Stimulated activated CD4-positive, alpha-beta T cell treated with anti-CD3 and anti-CD28 coated beads, TNF-alpha, amount 100 ng/mL, for 48 hours (primary cell): Measurements from ENCODE around the gene BAG5.

ENCODE experiments used
- DNase-seq, 3 donors: peaks; one replicate each; pipeline ENCODE4 v3.0.0-alpha.2; 2020; ENCODE audit warnings: low read depth in 3 of 3

BAG5 gene

GRCh38 chr14:103563844-103564505 lies 1.5 kb upstream of the BAG5 start:
- no peak for DNase-seq

DNA sequence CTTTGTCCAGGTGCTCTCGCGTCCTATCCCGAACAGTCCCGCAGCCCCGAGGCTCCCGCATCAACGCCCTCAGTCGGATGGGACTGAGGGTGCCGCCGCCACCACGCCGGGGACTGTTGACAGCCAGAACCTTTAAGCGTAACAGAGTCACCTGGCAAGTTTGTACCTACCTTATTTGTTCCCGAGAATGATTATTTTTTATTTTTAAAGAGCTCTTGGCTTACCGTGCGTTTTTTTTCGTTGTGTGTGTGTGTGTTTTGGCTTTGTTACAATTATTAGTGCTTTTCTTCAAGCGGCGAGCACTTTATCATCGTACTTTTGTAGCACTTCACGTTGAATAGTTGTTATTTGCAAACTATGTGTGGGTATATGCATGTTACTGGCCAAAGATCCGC lies 766 bp upstream of the BAG5 start:
- DNase-seq = no peak

GRCh38 chr14:103562179-103562428 lies 353 bp downstream of the BAG5 start:
- DNase-seq = no peak

GRCh38 chr14:103561381-103562178 lies 877 bp downstream of the BAG5 start:
- peak in 2 of 3 donors; percentile 22 to 38 for DNase-seq

DNA sequence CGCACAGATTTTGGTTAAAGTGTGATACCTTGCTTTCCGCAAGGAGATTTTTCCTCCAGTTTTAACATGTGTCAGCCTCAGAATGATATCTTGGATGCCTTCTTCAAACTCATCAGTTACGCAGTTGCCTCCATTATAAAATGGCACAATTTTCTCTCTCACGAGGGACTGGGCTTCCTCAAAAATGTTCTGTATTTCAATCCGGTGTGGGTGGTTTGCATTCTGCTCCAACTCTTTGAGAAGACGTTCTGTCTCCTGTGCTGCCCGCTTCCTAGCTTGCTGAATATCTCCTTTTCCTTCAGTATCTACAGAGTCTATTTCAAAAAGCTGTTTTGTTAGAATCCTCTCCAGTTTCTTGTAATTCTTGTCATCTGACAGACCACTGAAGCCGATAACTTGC lies 1.8 kb downstream of the BAG5 start:
- no peak for DNase-seq

- DNase-seq = no peak
Observed at GRCh38 chr14:103559766-103560165, 2.7 kb downstream of the BAG5 start.

DNA sequence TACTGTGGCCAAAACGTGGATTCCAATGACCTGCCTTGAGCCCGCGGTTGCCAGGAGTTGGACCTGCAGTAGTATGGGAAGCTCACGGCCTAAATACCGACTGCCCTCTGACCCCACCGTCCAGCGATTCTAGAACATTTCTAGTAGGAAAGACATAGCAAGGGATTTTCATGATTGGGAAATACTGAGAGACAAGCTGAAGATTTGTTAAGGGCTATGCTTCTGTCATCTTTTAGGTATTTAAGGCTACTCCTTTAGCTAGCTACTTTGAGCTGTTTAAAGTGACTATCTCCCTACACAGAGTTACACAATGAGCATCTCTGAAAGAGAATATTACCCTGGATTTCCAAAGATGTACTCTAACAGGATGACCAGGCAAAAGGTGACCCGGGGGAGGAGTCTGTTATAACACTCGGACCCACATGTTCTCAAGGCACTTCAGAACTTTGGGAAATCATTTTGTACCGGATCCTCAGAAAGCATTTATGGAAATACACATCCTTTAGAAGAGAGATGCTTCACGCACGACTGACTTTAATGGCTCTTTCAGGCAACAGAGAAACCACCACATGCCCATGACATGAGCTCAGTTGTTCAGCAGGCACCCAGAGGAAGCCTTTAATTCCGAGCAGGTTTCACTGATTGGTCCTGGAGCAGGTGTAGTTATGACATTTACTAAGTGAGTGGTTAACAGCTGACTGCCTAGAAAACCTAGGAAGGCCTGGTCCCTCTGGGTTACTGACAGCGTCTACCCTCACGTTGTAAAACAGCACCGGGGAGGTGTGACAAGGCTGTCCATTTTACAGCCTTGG lies 4.2 kb downstream of the BAG5 start:
- no peak for DNase-seq

DNA sequence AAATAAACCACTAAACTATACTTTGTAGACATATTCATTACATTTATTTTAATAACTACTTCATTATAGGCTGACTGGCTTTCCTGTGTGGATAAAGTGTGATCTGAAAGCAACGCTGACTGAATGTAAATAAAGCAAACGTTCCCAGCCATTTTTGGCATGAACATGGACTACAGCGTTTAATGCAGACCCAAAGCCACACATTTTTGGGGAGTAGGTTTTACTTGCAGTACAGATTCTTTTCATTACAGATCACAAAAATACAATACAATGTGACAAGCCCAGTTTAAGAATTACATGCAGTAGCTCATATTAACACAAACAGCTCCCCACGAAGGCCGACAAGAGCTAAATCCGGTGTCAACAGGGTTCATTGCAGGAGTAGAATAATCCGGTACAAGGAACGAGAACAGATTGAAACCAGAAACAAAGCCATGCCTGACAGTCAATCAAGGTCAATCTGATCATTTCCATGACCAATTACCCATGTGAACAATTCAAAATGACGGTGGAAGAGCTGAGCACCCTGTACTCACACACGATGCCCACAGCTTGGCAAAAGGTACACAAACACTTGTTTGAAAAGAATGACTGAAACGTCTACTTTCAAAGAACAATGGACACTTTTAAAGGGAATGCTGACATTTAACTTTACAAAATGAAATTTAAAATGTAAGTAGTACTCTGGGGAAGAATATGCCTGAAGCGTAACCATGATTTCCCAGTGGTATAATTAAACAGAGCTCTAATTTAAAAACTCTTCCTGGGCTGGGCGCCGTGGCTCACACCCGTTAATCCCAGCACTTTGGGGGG lies 5.3 kb downstream of the BAG5 start:
- DNase-seq = no peak

DNA sequence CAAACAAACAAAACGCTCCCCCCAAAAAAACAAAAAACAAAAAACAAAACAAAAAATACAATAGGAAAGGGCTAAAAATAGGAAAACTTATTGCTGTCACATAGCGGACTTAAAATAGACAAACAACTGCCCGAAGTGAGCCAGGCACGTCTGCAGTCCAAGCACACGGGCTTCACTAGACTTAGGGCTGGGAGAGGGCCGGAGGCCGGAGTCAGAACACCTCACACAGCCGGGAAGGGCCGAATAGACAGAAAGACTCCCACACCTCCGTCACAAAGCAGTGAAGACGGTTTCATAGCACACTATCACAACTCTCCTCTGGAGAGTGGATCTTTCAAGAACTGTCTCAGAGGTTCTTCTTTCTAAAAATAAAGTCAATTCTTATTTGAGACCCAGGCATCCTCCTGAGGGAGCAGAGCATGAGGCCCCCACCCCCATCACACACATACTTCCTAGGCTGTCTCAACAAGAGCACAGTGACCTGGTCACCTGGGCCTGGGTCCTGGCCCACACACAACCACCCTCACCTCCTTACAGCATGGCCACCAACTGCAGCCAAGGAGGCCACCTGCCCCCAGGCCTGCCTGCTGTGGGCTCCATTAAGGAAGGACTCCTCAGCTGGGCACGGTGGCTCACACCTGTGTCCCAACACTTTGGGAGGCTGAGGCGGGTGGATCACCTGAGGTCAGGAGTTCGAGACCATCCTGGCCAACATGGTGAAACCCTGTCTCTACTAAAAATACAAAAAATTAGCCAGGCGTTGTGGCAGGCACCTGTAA lies 6.7 kb downstream of the BAG5 start:
- DNase-seq = no peak

- no peak for DNase-seq
Observed at GRCh38 chr14:103552846-103553210, 9.6 kb downstream of the BAG5 start.

DNA sequence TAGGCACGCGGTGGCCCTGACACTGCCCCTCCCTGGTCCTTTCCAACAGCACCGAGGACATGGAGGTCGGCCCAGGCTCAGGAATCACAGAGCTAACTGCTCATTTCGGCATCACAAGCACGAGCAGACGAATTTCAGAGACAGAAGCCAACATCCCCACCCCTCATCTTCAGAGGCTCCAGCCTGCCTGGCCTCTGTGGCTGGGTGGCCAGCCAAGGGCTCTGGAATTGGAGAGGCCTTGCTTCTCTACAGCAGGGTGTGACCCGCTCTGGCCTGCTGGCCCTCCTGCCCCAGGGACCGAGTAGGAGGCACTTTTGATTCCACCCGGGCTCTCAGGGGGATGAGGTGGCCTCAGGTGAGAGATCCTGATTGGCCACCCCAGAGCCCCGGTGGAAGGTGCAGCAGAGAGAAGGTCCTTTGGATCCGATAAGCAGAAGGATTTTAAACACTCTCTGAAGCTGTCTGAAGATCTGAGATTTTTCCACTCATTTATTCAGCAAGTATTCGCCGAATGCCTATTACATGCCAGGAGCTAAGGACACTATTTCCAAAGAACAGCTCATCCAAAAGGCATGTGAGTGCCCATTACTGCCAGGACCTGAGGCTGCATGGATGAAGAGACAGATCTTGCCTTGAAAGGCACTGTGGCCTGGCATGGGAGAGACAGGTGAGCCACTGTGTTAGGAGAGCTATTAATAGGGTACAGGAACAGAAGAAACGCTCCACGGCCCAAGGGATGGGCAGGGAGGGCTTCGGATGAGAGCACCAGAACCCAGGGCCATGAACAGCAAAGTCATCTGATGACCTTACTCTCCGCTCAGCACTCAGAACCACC lies 10.2 kb downstream of the BAG5 start:
- no peak for DNase-seq

GRCh38 chr14:103551338-103551762 lies 11.1 kb downstream of the BAG5 start:
- DNase-seq = no peak

GRCh38 chr14:103550451-103551337 lies 11.8 kb downstream of the BAG5 start:
- no peak for DNase-seq

DNA sequence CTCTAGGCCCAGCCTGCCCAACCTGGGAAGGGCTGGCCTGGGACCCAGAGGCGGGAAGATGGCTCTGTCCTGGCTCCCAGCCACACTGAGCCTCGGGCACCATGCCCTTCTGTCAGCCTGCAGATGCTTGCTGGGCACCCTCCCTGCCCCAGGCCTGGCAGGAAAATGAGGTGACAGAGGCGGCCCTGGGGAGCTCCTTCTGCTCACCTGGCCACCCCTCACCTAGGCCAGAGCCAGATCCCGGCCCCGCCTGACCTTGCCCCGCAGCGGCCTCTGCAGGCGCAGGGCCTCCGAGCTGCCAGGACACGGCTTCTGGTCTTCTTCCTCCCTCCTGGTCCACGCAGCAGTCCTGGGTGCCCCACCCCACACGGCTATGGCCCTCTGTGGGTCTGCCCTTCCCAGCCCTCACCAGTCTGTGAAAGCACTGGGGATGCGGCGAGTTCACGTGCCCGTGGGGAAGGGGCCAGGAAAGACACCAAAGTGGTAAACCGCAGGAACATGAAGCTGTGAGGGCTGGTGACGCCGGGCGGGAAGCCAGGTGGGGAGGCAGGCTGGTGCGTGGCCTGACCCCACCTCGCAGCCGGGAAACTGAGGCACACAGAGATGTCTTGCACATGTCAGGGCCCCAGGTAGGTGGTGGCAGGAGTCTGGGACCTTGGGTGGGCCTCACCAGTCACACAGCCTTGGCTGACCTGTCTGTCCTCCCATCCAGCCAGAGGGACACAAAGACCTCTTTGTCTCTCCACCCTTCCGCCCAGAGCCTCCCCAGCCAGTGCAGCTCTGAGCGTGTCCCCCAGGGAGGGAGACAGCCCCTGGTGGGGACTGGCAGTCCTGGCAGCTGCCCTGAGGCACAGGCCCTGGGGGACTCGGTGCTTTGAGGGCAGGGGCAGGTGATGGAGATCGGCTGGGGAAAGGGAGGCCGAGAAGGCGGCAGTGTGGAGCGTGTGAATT lies 12.8 kb downstream of the BAG5 start:
- no peak for DNase-seq

DNA sequence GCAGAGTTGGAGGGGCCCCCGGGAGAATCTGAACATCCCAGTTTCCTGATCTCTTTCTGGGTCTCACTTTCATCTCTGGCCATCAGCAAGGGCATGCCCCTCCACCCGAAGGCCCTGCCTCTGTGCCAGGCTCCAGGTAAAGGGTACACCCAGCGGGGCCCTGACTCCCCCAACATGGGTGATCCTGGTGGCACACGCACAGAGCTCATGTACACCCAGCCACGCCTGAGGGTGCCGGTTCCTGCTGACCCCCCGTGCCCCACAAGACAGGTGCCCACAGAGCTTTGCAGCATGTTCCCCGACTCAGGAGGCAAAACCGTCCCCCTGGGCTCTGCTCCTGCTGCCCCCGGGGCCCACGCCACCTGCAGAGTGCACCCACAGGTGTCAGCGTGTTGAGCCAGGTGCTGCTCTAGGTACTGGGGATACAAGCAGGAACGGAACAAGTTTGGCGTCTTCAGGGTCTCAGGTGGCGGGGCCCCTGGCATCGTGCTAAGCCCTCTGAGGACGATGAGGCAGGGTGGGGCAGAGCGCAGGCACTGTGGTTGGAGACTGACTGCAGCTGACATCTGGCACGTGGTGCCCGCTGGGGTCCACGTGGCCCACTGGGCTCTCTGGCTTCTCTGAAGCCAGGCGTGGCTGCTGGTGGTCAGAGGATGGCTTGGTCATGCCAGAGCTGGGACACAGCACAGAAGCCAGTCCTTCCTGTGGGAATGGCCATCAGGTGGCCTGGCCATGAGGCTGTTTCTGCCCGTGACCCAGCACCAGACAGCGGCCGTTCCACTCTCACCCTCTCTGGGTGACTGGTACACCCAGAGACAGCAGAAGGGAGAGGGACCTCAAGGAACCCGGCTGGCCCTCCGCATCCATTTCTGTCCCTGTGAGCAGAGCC lies 13.8 kb downstream of the BAG5 start:
- no peak for DNase-seq

DNA sequence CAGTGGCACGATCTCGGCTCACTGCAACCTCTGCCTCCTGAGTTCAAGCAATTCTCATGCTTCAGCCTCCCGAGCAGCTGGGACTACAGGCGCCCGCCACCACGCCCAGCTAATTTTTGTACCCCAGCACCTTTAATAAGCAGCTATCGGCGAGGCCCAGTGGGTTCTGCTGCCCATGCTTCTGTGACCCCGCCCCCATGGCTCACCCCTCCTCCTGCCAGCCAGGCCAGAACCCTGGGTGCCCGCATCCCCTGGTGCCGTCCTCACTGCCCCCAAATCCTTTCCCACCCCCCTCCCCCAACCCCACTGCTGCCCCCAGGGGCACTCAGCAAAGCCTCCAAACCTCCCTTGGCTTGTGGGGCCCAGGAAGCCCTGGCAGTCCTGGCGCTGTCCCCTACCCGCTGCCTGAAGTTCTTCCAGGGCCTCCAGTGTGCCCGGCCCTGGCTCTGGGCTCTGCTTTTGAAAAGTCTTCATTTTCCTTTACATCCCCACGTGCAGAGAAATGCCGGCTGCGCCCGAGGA lies 14.5 kb downstream of the BAG5 start:
- no peak for DNase-seq

DNA sequence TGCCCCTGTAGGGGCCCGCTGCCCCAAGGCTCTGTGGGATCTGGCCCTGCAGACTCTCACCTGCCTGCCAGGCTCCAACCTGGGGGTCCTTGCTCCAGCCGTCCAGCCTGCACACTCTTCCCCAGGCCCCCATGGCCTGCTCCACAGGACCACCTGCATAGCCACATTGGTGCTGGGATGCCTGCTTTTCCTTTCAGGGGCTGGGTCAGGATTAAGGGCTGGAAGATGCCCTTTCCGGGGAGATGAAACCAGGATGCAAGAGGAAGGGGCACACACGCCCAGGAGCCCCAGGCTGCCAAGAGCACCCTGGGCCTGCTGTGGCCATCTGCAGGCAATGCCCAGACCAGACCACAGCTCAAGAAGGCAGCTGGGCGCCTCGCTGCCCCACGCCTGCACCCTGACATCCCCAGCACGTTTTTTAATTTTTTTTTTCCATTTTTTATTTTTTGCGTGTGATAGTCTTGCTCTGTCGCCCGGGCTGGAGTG lies 15.0 kb downstream of the BAG5 start:
- no peak for DNase-seq
